ENCODE measurements around the gene SULT4A1.

The SULT4A1 gene

DNA sequence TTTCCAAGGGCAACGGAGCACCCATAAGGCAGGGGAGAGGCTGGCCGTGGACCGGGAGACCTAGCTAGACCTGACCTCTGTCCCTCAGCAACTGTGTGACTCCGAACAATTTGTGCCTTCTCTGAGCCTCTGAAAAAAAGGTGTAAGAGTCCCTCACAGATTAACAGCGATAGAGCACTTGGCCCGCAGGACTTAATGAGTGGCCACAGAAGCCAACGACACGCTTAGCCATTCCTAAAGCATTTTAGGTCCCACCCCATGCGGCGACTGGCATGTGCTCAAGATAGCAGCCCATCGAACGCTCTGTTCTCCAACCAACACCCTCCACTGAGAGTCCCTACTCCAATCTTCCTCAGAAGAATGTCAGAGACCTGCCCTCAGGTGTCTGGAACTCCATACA, 1.5 kb downstream of the SULT4A1 start:
- DNase-seq (ENCODE audit: low read depth in 2 of 2): no peak

DNA sequence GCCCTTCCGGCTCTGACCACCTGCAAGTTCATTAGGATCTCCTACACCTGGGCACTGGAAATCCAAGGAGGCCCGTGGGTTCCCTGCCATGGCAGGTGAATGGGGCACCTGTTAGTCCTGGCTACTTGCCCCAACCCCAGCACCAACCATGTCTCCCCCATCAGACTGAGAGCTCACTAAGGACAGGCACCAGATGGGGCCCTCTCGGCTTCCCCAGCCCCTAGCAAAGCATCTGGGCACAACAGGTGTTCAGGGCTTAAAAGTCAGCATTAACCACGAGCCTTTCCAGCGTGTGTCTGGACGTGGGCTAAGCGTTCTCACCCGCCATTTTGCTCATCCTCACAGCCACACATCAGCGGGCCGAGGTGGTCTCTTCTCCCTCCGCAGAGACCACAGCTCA, 2.2 kb downstream of the SULT4A1 start:
- DNase-seq (ENCODE audit: low read depth in 2 of 2): no peak

DNA sequence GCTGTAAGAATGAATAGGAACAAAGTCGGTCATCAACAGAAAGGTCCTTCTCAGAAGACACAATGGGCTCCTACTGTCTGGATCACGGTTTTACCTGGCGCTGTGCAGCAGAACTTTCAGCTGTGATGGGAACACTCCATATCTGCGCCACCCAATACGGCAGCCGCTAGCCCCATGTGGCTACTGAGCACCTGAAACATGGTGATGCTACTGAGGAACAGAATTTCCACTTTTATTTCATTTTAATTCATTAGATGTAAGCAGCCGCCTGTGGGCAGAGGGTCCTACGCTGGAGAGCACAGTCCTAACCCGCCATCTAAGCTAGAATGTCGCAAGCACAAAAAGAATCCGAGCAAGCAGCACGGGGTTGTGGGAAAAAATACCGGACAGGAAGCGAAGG, 2.7 kb downstream of the SULT4A1 start:
- DNase-seq (ENCODE audit: low read depth in 2 of 2): no peak

DNA sequence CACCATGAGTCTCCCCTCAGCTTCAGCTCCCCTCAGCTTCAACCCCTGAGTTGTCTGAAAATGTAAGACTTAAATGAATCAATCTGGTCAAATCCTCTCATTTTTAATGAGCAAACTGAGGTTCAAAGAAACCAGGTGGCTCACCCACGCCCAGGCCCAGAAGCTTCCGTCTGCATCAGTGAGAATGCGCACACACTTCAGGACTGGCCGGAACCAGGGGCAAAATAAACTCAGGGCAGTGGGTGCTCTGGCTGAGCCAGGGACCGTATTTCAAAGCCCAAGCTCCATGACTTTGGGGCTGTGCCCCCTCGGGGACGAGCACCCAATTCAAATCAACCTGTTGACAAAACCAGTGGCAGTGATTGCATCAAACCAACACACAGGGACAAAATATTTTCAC, 3.1 kb downstream of the SULT4A1 start:
- DNase-seq (ENCODE audit: low read depth in 2 of 2): no peak

DNA sequence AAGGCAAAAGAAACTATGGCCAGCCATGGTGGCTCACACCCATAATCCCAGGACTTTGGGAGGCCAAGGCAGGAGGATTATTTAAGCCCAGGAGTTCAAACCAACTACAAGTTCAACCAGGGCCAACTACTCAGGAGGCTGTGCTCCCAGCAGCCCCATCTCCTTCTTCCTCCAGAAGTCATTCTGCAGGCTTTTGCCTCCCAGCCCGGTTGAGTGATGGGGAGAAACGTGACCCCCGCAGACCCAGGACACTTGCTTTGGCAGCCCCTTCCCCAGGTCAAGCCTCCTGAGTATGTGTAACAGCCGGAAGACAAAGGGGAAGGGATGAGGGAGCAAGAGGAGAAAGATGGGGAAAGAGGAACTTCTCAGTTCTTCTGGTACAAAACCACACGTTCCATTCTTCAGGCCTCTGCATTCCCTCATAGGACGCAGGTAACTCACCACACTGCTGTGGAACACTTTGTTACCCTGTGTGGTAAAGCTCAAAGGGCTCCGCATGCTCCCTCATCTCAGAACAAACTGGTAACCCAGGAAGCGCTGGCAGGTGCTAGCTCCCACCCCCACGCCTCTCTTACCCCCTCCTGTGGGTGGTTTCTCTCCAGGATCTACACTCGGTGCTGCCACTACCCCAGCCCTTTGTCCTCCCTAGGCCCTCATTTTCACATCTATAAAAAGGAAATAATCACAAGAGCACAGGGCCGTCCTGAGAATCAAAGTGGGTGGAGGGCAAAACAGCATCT, 4.0 kb downstream of the SULT4A1 start:
- no peak for DNase-seq (ENCODE audit: low read depth in 2 of 2)

DNA sequence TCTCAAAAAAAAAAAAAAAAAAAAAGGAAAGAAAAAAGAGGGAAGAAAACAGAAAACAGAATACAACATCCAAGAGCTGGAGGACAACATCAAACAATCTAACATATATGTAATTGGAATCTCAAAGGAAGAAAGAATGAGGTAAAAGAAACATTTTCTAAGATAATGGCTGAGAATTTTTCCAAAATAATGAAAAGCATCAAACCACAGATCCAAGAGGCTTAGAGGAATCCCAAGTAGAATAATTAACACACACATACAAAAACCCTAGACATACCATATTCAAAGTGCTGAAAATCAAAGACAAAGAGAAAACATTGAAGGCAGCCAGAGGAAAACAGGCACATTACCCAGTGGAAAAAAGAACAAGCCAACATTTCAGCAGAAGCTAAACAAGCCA, 4.9 kb downstream of the SULT4A1 start:
- DNase-seq (ENCODE audit: low read depth in 2 of 2): no peak

DNA sequence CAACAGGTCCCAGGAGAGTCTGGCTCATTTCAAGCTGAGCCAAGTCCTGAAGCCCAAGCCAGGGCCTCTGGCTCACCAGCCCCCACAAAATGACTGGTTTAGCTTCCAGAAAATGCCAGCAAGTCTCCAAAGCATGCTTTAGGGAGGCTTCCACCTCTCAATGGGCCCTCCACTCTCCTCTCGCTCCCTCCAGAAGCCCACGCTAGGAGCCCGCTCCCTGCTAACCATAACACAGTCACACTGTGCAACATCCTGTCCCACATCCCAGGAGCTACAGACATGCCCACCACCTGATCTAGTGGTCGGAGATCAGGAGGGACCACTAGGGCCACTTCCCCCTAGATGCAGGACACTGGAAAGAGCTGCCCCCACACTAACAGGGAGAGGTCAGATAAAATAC, 6.9 kb downstream of the SULT4A1 start:
- no peak for DNase-seq (ENCODE audit: low read depth in 2 of 2)

DNA sequence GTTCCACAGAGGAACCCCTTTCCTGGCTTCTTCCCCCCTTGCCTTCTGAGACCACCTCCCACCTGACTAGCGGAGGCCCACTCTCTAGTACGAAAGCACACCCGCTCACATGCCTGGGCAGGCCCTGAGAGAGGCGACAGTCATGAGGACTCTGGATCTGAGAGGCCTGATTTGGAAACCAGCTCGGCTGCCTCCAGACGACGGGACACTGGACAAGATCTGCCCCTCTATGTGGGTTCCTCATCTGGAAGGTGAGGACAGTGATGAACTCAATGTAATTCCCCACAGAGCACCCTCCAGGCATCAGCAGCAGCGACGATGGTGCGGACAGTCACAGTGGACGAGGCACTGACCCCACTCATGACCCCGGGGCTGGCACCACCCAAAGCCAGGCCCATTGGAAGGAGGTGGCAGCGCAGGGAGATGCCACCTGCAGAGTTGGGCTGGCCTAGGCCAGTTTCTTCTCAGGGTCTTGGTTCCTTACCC, 7.5 kb downstream of the SULT4A1 start:
- no peak for DNase-seq (ENCODE audit: low read depth in 2 of 2)

DNA sequence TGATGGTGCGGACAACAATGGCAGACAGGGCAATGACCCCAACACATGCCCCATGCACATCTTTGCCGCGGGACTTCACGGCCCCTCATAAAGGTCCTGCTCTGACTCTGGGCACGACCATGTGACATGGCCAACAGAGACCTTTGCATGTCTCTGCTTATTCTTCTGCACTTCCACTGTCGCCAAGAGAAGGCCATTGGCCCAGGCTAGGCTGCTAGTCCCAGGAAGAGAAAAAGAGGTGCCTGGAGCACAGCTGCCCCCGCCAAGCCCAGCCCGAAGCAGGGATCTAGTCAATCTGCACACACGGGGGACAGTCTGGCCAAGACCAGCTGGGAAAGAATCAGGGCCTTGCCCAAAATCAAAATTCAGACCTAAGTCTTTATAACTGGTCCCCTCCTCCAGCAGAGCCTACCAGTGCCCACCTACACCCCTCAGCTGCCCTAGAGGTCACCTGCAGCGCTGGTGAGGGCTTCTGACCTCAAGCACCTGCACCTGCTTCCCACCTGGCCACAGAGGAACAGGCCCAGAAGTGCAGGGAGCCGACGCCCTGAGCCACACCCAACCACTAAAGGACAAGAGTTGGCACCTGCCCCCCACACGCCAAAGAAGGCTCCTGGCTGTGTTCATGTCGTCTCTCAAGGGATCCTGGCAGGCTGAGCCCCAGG, 8.1 kb downstream of the SULT4A1 start:
- no peak for DNase-seq (ENCODE audit: low read depth in 2 of 2)

DNA sequence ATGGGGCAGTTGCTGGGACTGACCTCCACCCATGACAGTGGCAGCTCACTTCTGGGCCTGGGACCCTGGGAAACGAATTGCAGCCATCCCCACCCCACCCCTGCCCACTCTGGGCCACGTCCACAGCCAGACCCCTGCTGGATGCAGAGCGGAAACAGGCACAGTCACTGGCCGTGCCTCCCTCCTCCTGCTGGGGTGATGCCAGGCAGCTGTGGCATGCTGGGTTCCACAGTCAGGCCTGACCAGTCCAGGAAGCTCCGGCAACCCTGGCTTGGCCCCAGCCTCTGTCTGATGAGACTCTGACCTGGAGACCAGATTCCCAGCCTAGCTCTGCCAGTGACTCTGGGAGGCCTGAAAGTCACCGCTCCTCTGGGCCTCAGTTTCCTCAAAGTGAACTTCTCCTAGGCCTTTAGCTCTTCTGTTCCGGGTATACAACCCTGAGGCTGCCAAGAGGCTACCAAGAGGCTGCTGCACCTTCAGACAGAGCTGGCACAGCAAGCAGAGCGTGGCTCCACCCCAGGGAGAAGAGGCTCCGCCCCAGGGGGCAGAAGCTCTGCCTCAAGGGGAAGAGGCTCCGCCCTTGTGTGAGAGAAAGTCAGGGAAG, 8.9 kb downstream of the SULT4A1 start:
- DNase-seq (ENCODE audit: low read depth in 2 of 2): no peak

DNA sequence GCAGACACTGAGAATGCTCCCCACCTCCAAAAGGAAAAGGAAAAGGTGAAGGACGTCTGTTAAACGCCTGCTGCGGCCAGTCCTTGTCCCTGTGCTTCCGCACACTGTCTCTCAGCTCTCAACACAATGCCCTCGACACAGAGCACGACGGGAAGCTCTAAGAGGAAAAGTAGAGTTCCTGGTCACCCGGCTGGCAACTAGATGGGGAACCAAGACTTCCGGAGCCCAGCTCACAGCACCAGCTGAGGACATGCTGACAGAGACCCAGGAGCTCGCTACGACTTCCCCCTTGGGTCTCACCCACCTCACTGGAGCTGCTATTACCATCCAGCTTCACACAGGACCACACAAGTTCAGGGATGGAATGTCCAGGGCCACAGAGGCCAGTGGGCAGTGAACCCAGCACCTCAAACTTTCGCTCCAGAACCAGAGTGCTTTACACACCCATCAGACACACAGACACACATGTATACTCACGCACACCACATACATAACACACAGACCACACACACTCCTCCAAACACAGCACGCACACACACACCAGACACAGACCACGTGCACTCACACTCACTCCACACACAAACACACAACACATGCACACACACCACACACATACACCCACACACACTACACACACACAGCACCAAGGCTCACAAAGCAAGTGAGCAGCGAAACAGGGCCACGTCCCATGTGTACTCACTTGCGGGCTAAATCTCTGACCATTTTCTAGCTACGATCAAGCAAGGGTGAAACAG, 9.6 kb downstream of the SULT4A1 start:
- no peak for DNase-seq (ENCODE audit: low read depth in 2 of 2)

DNA sequence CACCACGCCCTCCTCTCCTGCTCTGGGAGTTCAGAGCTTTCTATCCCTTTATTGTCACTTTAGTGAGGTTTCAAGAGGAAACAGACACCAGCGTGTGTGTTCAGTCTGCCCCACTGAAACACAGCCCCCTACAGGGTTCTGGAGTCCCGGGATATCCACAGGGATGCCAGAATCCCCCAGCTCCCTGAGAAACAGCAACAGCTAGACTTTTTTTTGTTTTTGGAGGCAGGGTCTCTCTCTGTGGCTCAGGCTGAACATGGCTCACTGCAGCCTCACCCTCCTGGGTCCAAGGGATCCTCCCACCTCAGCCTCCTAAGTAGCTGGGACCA, 10.4 kb downstream of the SULT4A1 start:
- no peak for DNase-seq (ENCODE audit: low read depth in 2 of 2)

DNA sequence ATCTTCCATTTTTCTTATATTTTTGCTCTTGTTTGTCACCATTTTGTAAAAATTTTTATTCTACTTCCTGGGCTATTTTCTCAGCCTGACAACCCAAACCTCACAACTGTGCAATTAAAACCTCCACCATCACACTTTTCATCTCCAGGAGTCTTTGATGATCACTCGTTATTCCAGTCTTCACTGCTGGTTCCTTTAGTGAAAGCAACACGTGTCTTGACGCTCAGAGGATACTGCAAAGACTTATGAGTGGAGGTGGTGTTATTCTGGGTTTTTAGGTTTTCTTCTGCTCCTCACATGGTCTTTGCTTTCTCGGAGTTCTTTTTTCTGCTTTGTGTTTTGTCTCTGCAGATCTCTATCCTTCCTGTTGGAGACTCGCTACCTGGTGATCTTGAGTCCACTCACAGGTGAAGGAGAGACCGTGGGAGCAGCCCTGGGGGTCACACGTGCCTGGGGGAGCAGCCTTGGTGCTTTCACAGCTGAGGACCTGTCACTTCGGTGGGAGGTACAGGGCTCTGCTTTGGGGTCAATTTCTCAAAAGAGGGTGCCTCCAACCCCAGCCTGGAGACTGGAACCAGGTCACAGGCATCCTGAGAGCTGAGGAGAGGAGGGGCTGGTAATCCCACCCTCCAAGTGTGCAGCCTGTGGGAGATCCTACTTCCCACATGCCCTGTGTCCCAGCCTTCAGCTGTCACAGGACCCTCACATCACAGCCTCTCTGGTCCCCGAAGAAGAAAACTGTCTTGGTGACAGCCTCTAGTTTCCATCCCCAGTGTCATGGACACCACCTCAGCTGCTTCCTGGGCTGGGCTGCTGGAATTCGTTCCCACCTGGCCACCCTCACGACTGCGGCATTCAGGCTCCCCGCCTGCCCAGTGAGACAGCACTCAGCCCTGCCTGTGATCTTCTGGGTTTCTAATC, 11.0 kb downstream of the SULT4A1 start:
- DNase-seq (ENCODE audit: low read depth in 2 of 2): no peak

DNA sequence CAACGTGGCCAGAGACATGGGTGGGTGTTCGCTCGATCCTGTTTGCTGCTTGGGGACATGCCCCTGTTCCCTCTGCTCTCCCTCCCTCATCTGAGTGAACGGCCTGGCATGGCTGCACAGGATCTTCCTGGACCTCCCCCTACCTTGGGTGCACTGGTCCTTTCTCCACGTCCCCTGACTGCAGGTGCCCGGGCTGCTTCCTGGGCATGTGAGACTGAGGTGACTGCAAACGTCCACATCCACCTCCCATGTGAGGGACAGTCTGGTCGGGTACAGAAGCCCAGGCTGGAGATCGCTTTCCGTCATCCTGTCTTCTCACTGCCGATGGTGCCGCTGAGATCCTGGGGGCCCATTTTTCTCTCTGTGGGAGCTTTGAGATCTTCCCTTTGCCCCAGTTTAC, 11.8 kb downstream of the SULT4A1 start:
- DNase-seq (ENCODE audit: low read depth in 2 of 2): no peak

DNA sequence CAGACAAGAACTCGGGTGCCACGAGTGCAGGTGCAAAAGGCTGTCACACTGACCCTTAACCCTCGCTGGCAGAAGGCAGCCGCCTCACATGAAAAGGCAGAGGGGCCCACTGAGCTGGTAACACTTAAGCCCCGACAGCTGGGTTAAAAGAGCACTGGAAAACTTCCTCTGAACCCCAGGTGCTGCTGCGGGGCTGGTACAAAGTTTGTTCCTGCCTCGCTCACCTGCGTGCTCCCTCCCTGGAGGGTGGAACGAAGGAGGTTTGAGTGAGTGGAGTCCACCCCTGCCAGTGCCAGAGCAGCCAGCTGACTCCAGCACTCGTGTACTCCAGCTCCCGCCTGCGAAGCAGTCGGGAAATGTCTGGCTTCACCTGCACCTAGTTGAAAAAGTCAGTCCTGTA, 12.6 kb downstream of the SULT4A1 start:
- no peak for DNase-seq (ENCODE audit: low read depth in 2 of 2)

DNA sequence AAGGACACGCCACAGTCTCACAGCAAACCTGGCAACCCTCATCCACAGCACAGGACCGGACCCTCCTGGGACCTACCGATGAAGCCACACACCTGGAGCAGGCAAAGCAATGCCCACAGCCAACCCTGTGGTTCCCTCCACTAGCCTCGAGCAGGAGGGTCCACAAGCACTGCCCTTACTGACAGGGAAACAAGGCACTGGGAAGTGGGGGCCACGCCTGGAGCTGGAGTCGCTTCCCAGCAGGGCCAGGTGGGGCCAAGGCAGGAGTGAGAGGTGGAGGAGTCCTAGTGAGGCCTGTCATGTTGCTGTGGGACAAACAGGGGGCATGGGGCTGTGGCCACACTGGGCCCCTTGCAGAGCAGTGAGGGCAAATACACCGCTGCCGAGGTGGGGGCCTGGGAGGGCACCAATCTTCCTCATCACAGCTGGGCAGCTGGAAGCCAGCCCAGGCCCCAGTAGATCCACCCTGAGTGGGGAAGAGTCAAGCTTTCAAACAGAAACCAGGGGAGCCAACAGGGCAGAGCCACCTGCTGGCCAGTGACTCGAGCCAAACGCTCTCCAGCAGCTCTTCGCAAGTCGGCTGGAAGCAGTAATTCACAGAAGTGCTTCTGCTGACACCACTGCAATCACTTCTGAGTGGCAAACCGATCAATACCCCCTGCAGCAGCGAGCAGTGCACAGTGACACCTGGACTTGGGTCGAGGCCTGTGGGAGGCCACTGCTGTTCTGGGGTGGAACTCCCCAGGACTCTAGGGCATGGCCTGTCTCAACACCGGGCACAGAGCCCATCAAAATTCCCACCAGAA, 13.7 kb downstream of the SULT4A1 start:
- no peak for DNase-seq (ENCODE audit: low read depth in 2 of 2)

DNA sequence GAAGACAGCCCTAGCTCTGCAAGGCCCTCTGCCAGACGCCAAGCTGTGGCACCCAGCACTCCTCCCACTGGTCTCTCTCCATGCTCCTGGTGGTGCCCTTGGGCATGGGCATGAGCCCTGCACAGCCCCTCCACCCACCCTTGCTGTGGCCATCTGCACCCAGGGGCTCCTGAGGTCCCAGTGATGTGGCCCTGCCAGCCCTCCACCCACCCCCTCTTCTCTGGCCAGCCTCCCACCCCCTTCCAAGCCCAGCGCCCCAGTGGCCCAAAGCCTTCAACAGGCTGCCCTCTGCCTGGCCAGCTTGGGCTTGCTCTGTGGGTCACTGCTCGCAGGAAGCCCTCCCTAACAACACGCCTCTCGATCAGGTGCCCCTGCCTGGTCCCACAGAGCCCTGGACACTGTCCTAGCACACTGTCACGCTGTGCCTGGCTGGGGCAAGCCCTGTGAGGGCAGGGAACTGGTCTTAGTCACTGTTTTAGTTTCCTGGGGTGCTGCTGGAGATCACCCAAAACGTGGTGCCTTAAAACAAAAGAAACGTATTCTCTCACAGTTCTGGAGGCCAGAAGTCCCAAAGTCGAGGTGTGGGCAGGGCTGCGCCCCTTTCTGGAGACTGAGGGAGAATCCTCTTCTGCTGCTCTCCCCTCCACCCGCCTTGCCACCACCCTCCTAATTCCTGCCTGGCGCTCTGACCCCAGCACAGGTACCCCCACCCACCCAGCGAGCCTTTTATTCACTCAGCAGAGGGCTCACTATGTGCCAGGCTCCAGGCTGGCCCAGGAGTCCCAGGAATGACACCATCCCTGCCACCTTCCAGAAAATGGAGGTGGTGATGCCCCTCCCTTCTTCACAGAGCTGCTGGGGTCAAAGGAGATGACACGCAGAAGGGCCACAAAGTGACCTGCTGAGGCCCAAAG, 14.7 kb downstream of the SULT4A1 start:
- DNase-seq (ENCODE audit: low read depth in 2 of 2): no peak

DNA sequence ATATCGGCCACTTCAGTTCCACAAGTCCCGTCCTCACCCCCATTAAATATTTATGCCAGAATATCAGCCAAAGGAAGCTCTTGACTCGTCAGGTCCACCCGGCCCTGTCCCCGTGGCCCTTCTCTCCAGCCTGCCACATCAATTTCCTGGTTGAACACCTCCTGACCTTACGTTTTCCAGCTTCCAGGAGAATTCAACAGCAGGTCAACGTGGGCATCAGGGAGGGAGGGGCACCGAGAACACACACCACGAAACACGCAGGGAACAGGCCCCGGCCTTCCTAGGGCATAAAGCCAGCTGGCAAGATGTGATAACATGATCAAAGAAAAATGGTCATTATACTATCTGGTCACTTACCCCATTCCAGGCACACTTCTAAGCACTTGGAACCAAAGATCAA, 15.3 kb downstream of the SULT4A1 start:
- DNase-seq (ENCODE audit: low read depth in 2 of 2): no peak

DNA sequence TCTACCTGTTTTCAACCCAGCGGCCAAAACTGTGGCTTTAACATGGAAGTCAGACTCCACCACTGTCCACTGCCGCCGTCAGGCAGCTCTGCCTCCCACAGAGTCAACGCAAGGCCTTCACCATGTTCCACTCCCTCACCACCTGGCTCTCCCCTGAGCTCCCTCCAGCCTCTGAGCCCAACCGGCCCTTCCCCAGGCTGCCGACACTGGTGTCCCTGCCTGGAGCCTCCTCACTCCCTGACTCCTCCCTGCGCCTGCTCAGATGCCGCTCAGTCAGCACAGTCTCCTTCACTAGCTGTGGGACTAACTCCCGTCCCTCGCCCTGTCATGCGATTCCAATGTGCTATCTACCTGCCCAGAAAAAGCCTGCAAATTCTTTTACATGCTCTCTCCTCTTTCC, 16.3 kb downstream of the SULT4A1 start:
- no peak for DNase-seq (ENCODE audit: low read depth in 2 of 2)

Data from activated CD4-positive, alpha-beta T cell treated with anti-CD3 and anti-CD28 coated beads for 24 hours (primary cell).